CD8-positive, alpha-beta memory T cell (primary cell): ENCODE measurements around the gene COG5. TPM values are rescaled to one million over a fixed set of nuclear protein-coding genes. Genes with fewer than 3 reads are reported as not detected.
A peak's percentile ranks its signal among the peaks of the same experiment; 100 is the strongest.

Source experiments
- CTCF ChIA-PET: fragments of 350-600 bp; sonication (Branson Sonifier 250); formaldehyde crosslinking; loops from one replicate; lab custom pipeline; 2021; ENCODE audit warnings: antibody characterized with exemption; lab: Charles Lee
- POLR2A ChIA-PET: fragments of 350-600 bp; sonication (Branson Sonifier 250); formaldehyde crosslinking; loops from one replicate; lab custom pipeline; 2021; ENCODE audit warnings: antibody characterized with exemption; lab: Charles Lee
- DNase-seq, 5 donors: peaks; one replicate each; pipeline versions ENCODE4 v3.0.0 to v3.0.0-alpha.2; 2020 to 2022; ENCODE audit warnings: mixed read lengths in 1 of 5
- H3K27ac ChIP-seq: one replicate; pipeline ENCODE4 v1.7.0; 2013; ENCODE audit warnings: low read depth, mild to moderate bottlenecking, low read length, moderate library complexity
- H3K27me3 ChIP-seq: 2 replicates; pipeline ENCODE4 v1.7.0; 2013; ENCODE audit warnings: low read length, mild to moderate bottlenecking; ENCODE audit not compliant: insufficient read depth, poor library complexity, severe bottlenecking
- H3K36me3 ChIP-seq: 2 replicates; pipeline ENCODE4 v1.7.0; 2013; ENCODE audit warnings: mild to moderate bottlenecking, low read length, moderate library complexity; ENCODE audit not compliant: insufficient read depth
- H3K4me1 ChIP-seq: 2 replicates; pipeline ENCODE4 v1.7.0; 2013; ENCODE audit warnings: mild to moderate bottlenecking, low read length, moderate library complexity; ENCODE audit not compliant: insufficient read depth
- H3K4me3 ChIP-seq: 2 replicates; pipeline ENCODE4 v1.7.0; 2013; ENCODE audit warnings: mild to moderate bottlenecking, low read length
- H3K9me3 ChIP-seq: 2 replicates; pipeline ENCODE4 v1.7.0; 2013; ENCODE audit warnings: mild to moderate bottlenecking, low read length
- H3K27ac Mint-ChIP-seq, 8 donors: one replicate each; pipeline ENCODE4 v1.8.0; 2020 to 2021; ENCODE audit warnings: mixed read lengths in 8 of 8, mild to moderate bottlenecking in 6 of 8, inconsistent platforms in 3 of 8, moderate library complexity in 3 of 8
- H3K27me3 Mint-ChIP-seq, 2 donors: one replicate each; pipeline ENCODE4 v1.8.0; 2020 to 2021; ENCODE audit warnings: mixed read lengths in 2 of 2, mild to moderate bottlenecking in 1 of 2, moderate library complexity in 1 of 2
- H3K36me3 Mint-ChIP-seq, 3 donors: one replicate each; pipeline ENCODE4 v1.8.0; 2020 to 2021; ENCODE audit warnings: mixed read lengths in 3 of 3, inconsistent platforms in 1 of 3, mild to moderate bottlenecking in 1 of 3
- H3K4me1 Mint-ChIP-seq, 3 donors: one replicate each; pipeline ENCODE4 v1.8.0; 2020 to 2021; ENCODE audit warnings: mixed read lengths in 3 of 3, inconsistent platforms in 1 of 3, mild to moderate bottlenecking in 1 of 3
- H3K4me3 Mint-ChIP-seq, 7 donors: one replicate each; pipeline ENCODE4 v1.8.0; 2020 to 2021; ENCODE audit warnings: mixed read lengths in 7 of 7, mild to moderate bottlenecking in 6 of 7, moderate library complexity in 4 of 7, inconsistent platforms in 2 of 7
- H3K9me3 Mint-ChIP-seq, 5 donors: one replicate each; pipeline ENCODE4 v1.8.0; 2020 to 2022; ENCODE audit warnings: mixed read lengths in 5 of 5, mild to moderate bottlenecking in 3 of 5, moderate library complexity in 2 of 5, inconsistent platforms in 1 of 5
- polyA plus RNA-seq: library from polyadenylated mRNA; unstranded; fragments of 300-500 nt; fragmentation: Illumina TruSeq; gene quantifications from one replicate; pipeline ENCODE4 v1.2.3, GENCODE V29; 2021
- total RNA-seq, 2 experiments: library from RNA; stranded (reverse); gene quantifications; one replicate each; pipeline ENCODE4 v1.2.3, GENCODE V29; 2021

Gene COG5
- total and polyA plus RNA-seq, 3 experiments from 2014 or later: 29.2 to 39.4 (median 38.9) TPM

DNA sequence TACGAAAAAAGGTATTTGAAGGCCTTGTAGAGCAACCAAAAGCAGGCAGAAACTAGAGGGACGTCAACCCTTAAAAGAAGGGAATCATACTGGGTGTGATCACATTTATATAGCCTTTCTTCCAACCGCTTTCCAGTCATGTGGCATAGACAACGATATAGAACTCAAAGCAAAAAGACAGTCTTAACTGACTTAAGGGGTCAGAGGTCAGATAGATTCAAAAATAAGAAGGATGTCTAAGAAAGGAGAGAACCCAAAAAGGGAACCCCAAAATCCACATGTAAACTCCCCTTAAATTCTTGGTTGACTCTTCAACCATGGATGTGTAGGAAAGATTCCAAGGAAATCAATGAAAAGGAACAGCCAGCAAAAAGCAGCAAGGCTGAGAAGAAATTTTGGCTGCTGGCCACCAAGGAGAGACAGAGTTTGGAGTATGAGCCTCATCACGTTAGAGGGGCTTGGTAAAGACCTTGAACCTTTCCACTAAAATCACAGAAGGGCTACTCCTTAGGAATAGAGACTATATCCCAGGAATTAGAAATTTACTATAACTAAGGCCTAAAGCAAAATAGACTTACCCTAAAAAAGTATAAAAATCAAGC is 24.9 kb upstream of the COG5 start:
- H3K27me3 Mint-ChIP-seq: no peaks in the 10 kb centered on the region
- H3K4me3 ChIP-seq: no peak overlapping the region
- H3K4me1 Mint-ChIP-seq: no peaks in the 10 kb centered on the region
- ChIA-PET POLR2A (no interaction called here), CTCF (no interaction called here)
- H3K9me3 Mint-ChIP-seq: no peaks in the 10 kb centered on the region
- no peak overlapping the region for H3K27ac Mint-ChIP-seq
- H3K4me1 ChIP-seq: no peaks in the 10 kb centered on the region
- H3K36me3 Mint-ChIP-seq: peaks cover 8 to 28% (median 9%) of the 10 kb centered on the region in 3 donors
- no peaks in the 10 kb centered on the region for H3K36me3 ChIP-seq
- no peak overlapping the region for H3K27ac ChIP-seq
- no peak for DNase-seq
- H3K27me3 ChIP-seq: no peaks in the 10 kb centered on the region
- H3K4me3 Mint-ChIP-seq: no peak overlapping the region
- no peaks in the 10 kb centered on the region for H3K9me3 ChIP-seq

DNA sequence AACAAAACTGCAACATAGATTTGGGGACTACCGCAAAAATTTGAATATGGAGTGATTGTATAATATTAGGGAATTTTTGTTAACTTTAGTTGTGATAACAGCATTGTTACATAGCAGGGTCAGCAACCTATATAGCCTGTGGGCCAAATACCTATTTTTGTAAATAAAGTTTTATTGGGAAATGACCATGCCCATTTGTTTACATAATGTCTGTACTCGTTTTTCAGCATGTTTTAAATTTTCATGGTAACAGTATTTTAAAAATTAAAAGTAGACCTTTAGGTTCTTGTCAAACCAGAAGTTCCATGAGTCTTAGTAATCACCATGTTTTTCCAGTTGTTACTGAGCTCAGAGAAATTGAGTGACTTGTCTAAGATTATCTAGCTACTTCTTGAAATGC is 21.0 kb upstream of the COG5 start:
- no peaks in the 10 kb centered on the region for H3K36me3 ChIP-seq
- H3K9me3 ChIP-seq: no peaks in the 10 kb centered on the region
- H3K27ac ChIP-seq: no peak overlapping the region
- Mint-ChIP-seq H3K27me3 (no peaks in the 10 kb centered on the region), H3K27ac (peak overlapping the region in 1 of 8 donors; percentile 26), H3K9me3 (no peaks in the 10 kb centered on the region), H3K36me3 (peaks cover 7 to 27% (median 8%) of the 10 kb centered on the region in 3 donors), H3K4me1 (peaks cover 16 to 27% (median 26%) of the 10 kb centered on the region in 3 donors), H3K4me3 (no peak overlapping the region)
- ChIA-PET CTCF (no interaction called here), POLR2A (no interaction called here)
- peaks cover 4% of the 10 kb centered on the region for H3K4me1 ChIP-seq
- no peaks in the 10 kb centered on the region for H3K27me3 ChIP-seq
- DNase-seq: no peak
- no peak overlapping the region for H3K4me3 ChIP-seq

DNA sequence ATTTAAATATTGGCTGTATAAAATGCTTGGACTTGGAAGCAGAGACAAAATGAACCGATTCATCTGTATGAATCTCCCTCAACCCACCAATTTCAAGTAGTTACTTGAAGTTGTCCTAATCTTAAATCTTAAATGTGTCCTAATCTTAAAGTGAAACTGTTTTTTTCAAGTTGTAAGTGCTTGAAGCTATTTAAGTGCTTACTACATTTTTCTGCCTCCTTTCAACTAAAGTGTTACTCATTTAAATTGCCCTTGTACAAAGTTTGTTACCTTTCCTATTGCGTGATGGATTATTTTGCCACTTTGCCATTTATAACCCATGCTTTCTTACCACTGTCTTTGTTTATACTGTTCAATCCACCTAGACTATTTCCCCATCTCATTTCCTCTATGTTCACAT is 19.2 kb upstream of the COG5 start:
- no peaks in the 10 kb centered on the region for H3K36me3 ChIP-seq
- Mint-ChIP-seq H3K36me3 (peaks cover 3 to 24% (median 8%) of the 10 kb centered on the region in 3 donors), H3K27ac (peak overlapping the region in 2 of 8 donors; percentile 17 to 27), H3K27me3 (no peaks in the 10 kb centered on the region), H3K4me3 (peak overlapping the region in 2 of 7 donors; percentile 1 to 48), H3K9me3 (no peaks in the 10 kb centered on the region), H3K4me1 (peaks cover 22 to 35% (median 34%) of the 10 kb centered on the region in 3 donors)
- no peak for DNase-seq
- no peaks in the 10 kb centered on the region for H3K9me3 ChIP-seq
- H3K4me3 ChIP-seq: no peak overlapping the region
- ChIA-PET POLR2A (no interaction called here), CTCF (interaction anchor here (0.8 kb wide), 1 partner anchor 297 kb away, joined by 3 read pairs; no protein-coding TSS in a partner anchor)
- peaks cover 9% of the 10 kb centered on the region for H3K4me1 ChIP-seq
- no peak overlapping the region for H3K27ac ChIP-seq
- no peaks in the 10 kb centered on the region for H3K27me3 ChIP-seq

DNA sequence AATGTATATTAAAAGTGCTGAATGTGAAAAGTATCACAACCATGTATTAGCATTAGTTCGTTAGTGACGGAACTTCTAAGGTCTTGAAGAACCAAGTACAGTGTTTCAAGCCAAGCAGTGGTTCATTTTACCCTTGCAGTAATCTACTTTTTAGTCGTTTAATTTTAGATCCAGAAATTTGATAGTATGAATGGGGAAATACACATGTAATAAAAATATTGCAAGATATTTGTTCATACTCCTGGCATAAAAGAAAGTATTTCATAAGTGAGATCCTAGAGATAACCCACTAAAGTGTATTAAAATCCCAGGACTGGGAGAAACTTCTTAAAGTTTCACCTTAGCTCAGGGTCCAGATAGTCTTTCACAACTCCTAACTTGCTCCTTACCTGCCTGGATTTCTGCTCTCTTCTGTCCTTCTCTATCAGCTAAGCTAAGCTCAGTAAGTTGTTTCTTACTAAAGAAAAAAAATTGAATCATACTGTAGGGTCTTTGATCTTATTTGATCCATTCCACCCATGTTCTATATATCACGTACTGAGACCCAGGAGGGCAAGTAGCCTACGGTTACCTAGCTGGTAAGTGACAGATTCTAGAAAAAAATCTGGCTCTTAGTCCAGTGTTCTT is 17.8 kb upstream of the COG5 start:
- Mint-ChIP-seq H3K9me3 (no peaks in the 10 kb centered on the region), H3K27me3 (no peaks in the 10 kb centered on the region), H3K36me3 (peaks cover 2 to 22% (median 8%) of the 10 kb centered on the region in 3 donors), H3K4me1 (peaks cover 22 to 35% (median 34%) of the 10 kb centered on the region in 3 donors), H3K27ac (peak overlapping the region in 7 of 8 donors; percentile 12 to 77 (median 47)), H3K4me3 (peak overlapping the region; percentile 79 to 97 (median 85))
- no peaks in the 10 kb centered on the region for H3K36me3 ChIP-seq
- H3K9me3 ChIP-seq: no peaks in the 10 kb centered on the region
- H3K4me1 ChIP-seq: peaks cover 9% of the 10 kb centered on the region
- POLR2A ChIA-PET: no interaction called here
- no peak overlapping the region for H3K4me3 ChIP-seq
- DNase-seq: no peak
- peak overlapping the region; percentile 21 for H3K27ac ChIP-seq
- CTCF ChIA-PET: interaction anchor here (1.1 kb wide), 1 partner anchor 293 kb away, joined by 3 read pairs; no protein-coding TSS in a partner anchor
- no peaks in the 10 kb centered on the region for H3K27me3 ChIP-seq

DNA sequence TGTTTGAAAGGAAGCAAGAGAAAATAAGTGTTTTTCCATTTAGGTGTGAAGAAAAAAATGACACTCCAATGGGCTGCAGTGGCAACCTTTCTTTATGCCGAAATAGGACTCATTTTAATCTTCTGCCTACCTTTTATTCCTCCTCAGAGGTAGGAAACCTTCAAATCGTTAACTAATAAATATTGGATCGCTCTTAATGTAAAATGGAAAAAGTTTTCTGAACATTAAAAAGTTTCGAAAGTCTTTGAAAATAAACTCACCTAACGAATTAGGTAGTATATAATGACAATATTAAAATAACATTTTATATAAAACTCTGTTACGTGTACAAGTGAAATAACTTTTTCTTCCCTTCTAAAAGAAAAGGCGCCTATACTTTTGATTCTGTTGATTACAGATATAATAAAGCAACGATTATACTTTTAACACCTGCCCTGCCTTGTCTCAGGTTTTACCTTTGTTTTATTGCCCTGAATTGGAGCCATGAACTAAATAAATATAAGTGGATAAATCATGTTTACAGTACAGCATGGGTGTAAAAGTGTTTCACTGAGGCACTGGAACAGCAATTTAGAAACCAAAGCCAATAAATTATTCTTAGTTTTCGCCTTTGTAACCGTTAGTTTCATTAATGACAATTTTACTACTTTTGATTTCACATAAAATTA is 17.1 kb upstream of the COG5 start:
- POLR2A ChIA-PET: interaction anchor here (1.9 kb wide), 1 partner anchor 17 kb away, joined by 22 read pairs; the partner anchor contains the start of genes COG5 and DUS4L
- H3K27me3 ChIP-seq: no peaks in the 10 kb centered on the region

DNA sequence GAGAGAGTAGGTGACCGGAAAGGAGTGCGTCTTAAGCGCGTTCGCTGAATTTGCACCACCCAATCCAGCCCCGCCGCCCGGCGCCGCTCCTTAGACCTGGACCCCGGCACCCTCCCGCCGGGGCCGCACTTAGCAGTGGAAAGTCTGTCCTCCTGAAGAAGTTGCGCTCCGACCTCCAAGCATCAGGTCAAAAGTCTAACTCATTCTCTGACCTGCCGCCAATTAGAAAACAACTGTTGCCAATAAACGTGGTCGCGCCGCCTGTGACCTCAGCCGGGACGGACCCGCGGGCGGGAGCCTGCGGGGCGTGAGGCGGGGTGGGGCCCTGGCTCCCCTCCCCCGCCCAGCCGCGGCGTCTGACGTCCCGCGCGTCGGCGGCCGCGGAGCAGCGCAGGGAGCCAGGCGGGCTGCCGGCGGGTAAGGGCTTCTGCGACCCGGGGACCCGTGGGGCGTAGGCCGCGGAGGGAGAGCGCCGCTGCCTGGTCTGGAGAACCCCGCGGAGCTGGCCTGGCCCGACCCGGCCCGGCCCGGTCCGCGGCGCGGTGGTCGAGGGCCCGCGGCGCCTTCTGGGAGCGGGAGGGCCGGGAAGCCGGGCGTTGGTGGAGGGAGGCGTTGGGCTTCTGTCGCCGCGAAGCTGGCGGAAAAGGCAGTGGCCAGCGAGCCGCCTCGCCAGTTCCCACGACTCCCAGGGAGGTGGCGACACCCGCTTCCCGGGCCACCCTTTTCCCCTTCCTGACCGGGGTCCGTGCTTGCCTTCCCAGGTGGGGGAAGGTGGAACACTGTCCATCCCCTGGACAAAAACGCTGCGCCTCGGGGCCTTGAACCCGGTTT is 16.4 kb upstream of the COG5 start, which contains the start of gene BCAP29:
Gene BCAP29 (plus strand): TSS at position 362 of the 831 bp plus-strand sequence. CDS start 527 bp downstream, outside the sequence.
- Mint-ChIP-seq H3K4me1 (peaks cover 22 to 35% (median 34%) of the 10 kb centered on the region in 3 donors), H3K36me3 (peaks cover 2 to 16% (median 3%) of the 10 kb centered on the region in 3 donors)
- POLR2A ChIA-PET: interaction anchor here (1.9 kb wide), 1 partner anchor 16 kb away, joined by 22 read pairs; the partner anchor contains the start of genes COG5 and DUS4L

More for the DNA sequence above, 17.1 kb upstream of the COG5 start:
- H3K4me3 ChIP-seq: peak overlapping the region; percentile 73
- peak overlapping the region; percentile 83 for H3K27ac ChIP-seq
- peaks cover 22 to 35% (median 34%) of the 10 kb centered on the region in 3 donors for H3K4me1 Mint-ChIP-seq
- no peaks in the 10 kb centered on the region for H3K27me3 Mint-ChIP-seq
- H3K36me3 ChIP-seq: no peaks in the 10 kb centered on the region
- H3K4me1 ChIP-seq: peaks cover 9% of the 10 kb centered on the region
- CTCF ChIA-PET: interaction anchor here (1.1 kb wide), 1 partner anchor 294 kb away, joined by 3 read pairs; no protein-coding TSS in a partner anchor
- no peaks in the 10 kb centered on the region for H3K9me3 ChIP-seq
- H3K27ac Mint-ChIP-seq: peak overlapping the region; percentile 66 to 89 (median 78)
- no peak for DNase-seq
- peaks cover 2 to 22% (median 8%) of the 10 kb centered on the region in 3 donors for H3K36me3 Mint-ChIP-seq
- H3K4me3 Mint-ChIP-seq: peak overlapping the region; percentile 79 to 97 (median 85)
- no peaks in the 10 kb centered on the region for H3K9me3 Mint-ChIP-seq

DNA sequence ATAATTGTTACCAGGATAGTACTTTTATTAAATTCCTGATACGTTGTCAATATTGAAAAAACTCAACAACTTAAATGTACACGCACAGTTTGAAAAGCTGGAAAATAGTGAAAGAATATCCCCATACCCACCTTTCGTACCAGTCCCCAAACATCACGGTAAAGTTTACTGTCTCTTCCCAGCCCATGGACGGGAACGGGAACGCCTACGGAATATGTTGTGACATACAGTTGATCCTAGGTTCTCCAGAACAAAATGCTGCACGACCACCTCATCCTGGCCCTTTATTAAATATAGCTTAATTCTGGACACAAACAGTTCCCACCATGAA is 15.8 kb upstream of the COG5 start:
- POLR2A ChIA-PET: interaction anchor here (1.9 kb wide), 1 partner anchor 15 kb away, joined by 22 read pairs; the partner anchor contains the start of genes COG5 and DUS4L
- Histone ChIP-seq H3K4me3 (peak overlapping the region; percentile 73), H3K36me3 (no peaks in the 10 kb centered on the region), H3K9me3 (no peaks in the 10 kb centered on the region), H3K27ac (peak overlapping the region; percentile 83), H3K27me3 (no peaks in the 10 kb centered on the region), H3K4me1 (peaks cover 9% of the 10 kb centered on the region)
- peak overlapping the region; percentile 90 to 97 (median 91) for H3K4me3 Mint-ChIP-seq
- H3K4me1 Mint-ChIP-seq: peaks cover 22 to 35% (median 34%) of the 10 kb centered on the region in 3 donors
- CTCF ChIA-PET: interaction anchor here (1.3 kb wide), 1 partner anchor 151 kb away, joined by 3 read pairs; no protein-coding TSS in a partner anchor
- no peaks in the 10 kb centered on the region for H3K9me3 Mint-ChIP-seq
- H3K27ac Mint-ChIP-seq: peak overlapping the region; percentile 86 to 96 (median 90)
- peaks cover 0 to 16% (median 0%) of the 10 kb centered on the region in 3 donors for H3K36me3 Mint-ChIP-seq
- H3K27me3 Mint-ChIP-seq: no peaks in the 10 kb centered on the region
- no peak for DNase-seq

More for the DNA sequence above, 16.4 kb upstream of the COG5 start, which contains the start of gene BCAP29:
- no peaks in the 10 kb centered on the region for H3K9me3 ChIP-seq
- no peaks in the 10 kb centered on the region for H3K27me3 Mint-ChIP-seq
- CTCF ChIA-PET: interaction anchor here (1.3 kb wide), 1 partner anchor 151 kb away, joined by 3 read pairs; no protein-coding TSS in a partner anchor
- H3K4me3 ChIP-seq: peak within 1 kb of the TSS; percentile 73
- peaks cover 9% of the 10 kb centered on the region for H3K4me1 ChIP-seq
- H3K27ac ChIP-seq: peak within 1 kb of the TSS; percentile 83
- H3K36me3 ChIP-seq: no peaks in the 10 kb centered on the region
- peak within 1 kb of the TSS; percentile 90 to 97 (median 91) for H3K4me3 Mint-ChIP-seq
- no peaks in the 10 kb centered on the region for H3K9me3 Mint-ChIP-seq
- H3K27ac Mint-ChIP-seq: peak within 1 kb of the TSS; percentile 86 to 96 (median 90)
- H3K27me3 ChIP-seq: no peaks in the 10 kb centered on the region
- DNase-seq: peak; percentile 60 to 76 (median 73)
